IMR-90 (cell line): Measurements from ENCODE around the gene RAI1. TPM values are rescaled to one million over a fixed set of nuclear protein-coding genes. Genes with fewer than 3 reads are reported as not detected.

Source experiments
- ATAC-seq: fragments of 200-7000 bp; cut with Tn5 transposase; 2 replicates; pipeline ENCODE4 v1.9.1; 2020; ENCODE audit warnings: low read depth, mild to moderate bottlenecking, moderate library complexity
- BruUV-seq: library from RNA; stranded (reverse); fragments of 400-500 nt; replicated peaks from 2 replicates; lab custom pipeline; 2021; lab: Mats Ljungman, UMichigan
- CTCF ChIA-PET: fragments of 300-600 bp; formaldehyde crosslinking; extraction: SDS; loops from one replicate; lab custom pipeline; 2021; ENCODE audit warnings: antibody characterized with exemption; lab: Yijun Ruan, JAX
- POLR2A ChIA-PET: fragments of 300-600 bp; sonication (Branson Sonifier 250); formaldehyde crosslinking; loops from one replicate; lab custom pipeline; 2022; ENCODE audit warnings: antibody characterized with exemption; ENCODE audit not compliant: unreplicated experiment; lab: Charles Lee
- DNase-seq: peaks from one replicate; pipeline ENCODE4 v3.0.0; 2013
- H2AFZ ChIP-seq: replicated peaks from 2 replicates; pipeline ENCODE3; 2013; ENCODE audit warnings: low read length, mild to moderate bottlenecking; ENCODE audit not compliant: poor library complexity
- H2AK5ac ChIP-seq: 2 replicates; pipeline ENCODE4 v1.6.1; 2013; ENCODE audit warnings: low read depth, low read length, inconsistent platforms
- H2AK9ac ChIP-seq: replicated peaks from 2 replicates; pipeline ENCODE3; 2013; ENCODE audit warnings: mild to moderate bottlenecking, low read depth, low read length, moderate library complexity; ENCODE audit not compliant: poor library complexity
- H2BK120ac ChIP-seq: 2 replicates; pipeline ENCODE4 v1.6.1; 2013; ENCODE audit warnings: low read depth, low read length, inconsistent platforms
- H2BK15ac ChIP-seq: 3 replicates; pipeline ENCODE4 v1.6.1; 2013; ENCODE audit warnings: low read depth, low read length, inconsistent platforms
- H2BK20ac ChIP-seq: 2 replicates; pipeline ENCODE4 v1.6.1; 2013; ENCODE audit warnings: low read depth, mild to moderate bottlenecking, inconsistent platforms, low read length, moderate library complexity
- H2BK5ac ChIP-seq: 2 replicates; pipeline ENCODE4 v1.6.1; 2013; ENCODE audit warnings: mild to moderate bottlenecking, low read depth, low read length, inconsistent platforms; ENCODE audit not compliant: poor library complexity, severe bottlenecking
- H3K14ac ChIP-seq: replicated peaks from 2 replicates; pipeline ENCODE4 v1.6.1; 2013; ENCODE audit warnings: low read depth, low read length, inconsistent platforms
- H3K18ac ChIP-seq: 2 replicates; pipeline ENCODE4 v1.6.1; 2013; ENCODE audit warnings: low read depth, low read length, control low read depth
- H3K23ac ChIP-seq: 2 replicates; pipeline ENCODE4 v1.6.1; 2013; ENCODE audit warnings: low read depth, low read length, inconsistent platforms
- H3K27ac ChIP-seq: 2 replicates; pipeline ENCODE4 v1.5.1; 2013; ENCODE audit warnings: mild to moderate bottlenecking, control low read depth, low read length; ENCODE audit not compliant: insufficient read depth
- H3K27me3 ChIP-seq: 2 replicates; pipeline ENCODE4 v1.6.1; 2013; ENCODE audit warnings: low read length; ENCODE audit not compliant: control insufficient read depth, insufficient read depth
- H3K36me3 ChIP-seq: 2 replicates; pipeline ENCODE4 v1.6.1; 2013; ENCODE audit warnings: low read length, mixed read lengths; ENCODE audit not compliant: control insufficient read depth, insufficient read depth
- H3K4ac ChIP-seq: 2 replicates; pipeline ENCODE4 v1.6.1; 2013; ENCODE audit warnings: low read depth, low read length, inconsistent platforms
- H3K4me1 ChIP-seq: 2 replicates; pipeline ENCODE4 v1.6.1; 2013; ENCODE audit warnings: low read length, mixed read lengths; ENCODE audit not compliant: control insufficient read depth, insufficient read depth
- H3K4me2 ChIP-seq: 2 replicates; pipeline ENCODE4 v1.6.1; 2013; ENCODE audit warnings: low read depth, mild to moderate bottlenecking, control low read depth, low read length, moderate library complexity
- H3K4me3 ChIP-seq: 2 replicates; pipeline ENCODE4 v1.5.1; 2013; ENCODE audit warnings: low read depth, mild to moderate bottlenecking, control low read depth, low read length, moderate library complexity; ENCODE audit not compliant: insufficient read depth
- H3K56ac ChIP-seq: 2 replicates; pipeline ENCODE4 v1.6.1; 2013; ENCODE audit warnings: low read length, inconsistent platforms; ENCODE audit not compliant: insufficient read depth; ENCODE audit errors: extremely low read depth
- H3K79me1 ChIP-seq, 2 experiments: 2 replicates each; pipeline ENCODE4 v1.6.1; 2013; ENCODE audit warnings: low read length in 2 of 2, inconsistent platforms in 1 of 2, low read depth in 1 of 2
- H3K9ac ChIP-seq: 2 replicates; pipeline ENCODE4 v1.6.1; 2013; ENCODE audit warnings: low read depth, low read length, control low read depth
- H3K9me1 ChIP-seq: 2 replicates; pipeline ENCODE4 v1.6.1; 2013; ENCODE audit warnings: low read length, inconsistent platforms; ENCODE audit not compliant: insufficient read depth
- H3K9me3 ChIP-seq: 2 replicates; pipeline ENCODE4 v1.6.1; 2013; ENCODE audit warnings: low read length; ENCODE audit not compliant: control insufficient read depth, insufficient read depth
- H4K20me1 ChIP-seq: 2 replicates; pipeline ENCODE4 v1.6.1; 2013; ENCODE audit warnings: low read length, inconsistent platforms; ENCODE audit not compliant: insufficient read depth
- H4K5ac ChIP-seq: 2 replicates; pipeline ENCODE4 v1.6.1; 2013; ENCODE audit warnings: mild to moderate bottlenecking, low read depth, low read length, control low read depth
- H4K8ac ChIP-seq, 2 experiments: 2 replicates each; pipeline ENCODE4 v1.6.1; 2013; ENCODE audit warnings: low read depth in 2 of 2, low read length in 2 of 2, control low read depth in 1 of 2, inconsistent platforms in 1 of 2
- H4K91ac ChIP-seq: 2 replicates; pipeline ENCODE4 v1.6.1; 2013; ENCODE audit warnings: low read depth, low read length, inconsistent platforms; ENCODE audit not compliant: insufficient read depth
- CHD1 ChIP-seq: IDR thresholded peaks from 2 replicates; pipeline ENCODE4 v1.6.1; 2012; ENCODE audit warnings: low read depth, low read length, improper control_type of control experiment
- MAZ ChIP-seq: IDR thresholded peaks from 2 replicates; pipeline ENCODE4 v1.6.1; 2012; ENCODE audit warnings: low read depth, mild to moderate bottlenecking, low read length, improper control_type of control experiment, moderate library complexity, borderline replicate concordance
- WGBS, 2 experiments: methylation state at CpG; one replicate each; pipeline versions ENCODE4 v1.1.5 to v1.1.7; 2013; ENCODE audit warnings: missing lambda C conversion rate in 2 of 2; ENCODE audit not compliant: insufficient read length in 1 of 2; ENCODE audit errors: extremely low coverage in 2 of 2; 5-methylcytosine and 5-hydroxymethylcytosine counted together
- dilution Hi-C: fragments of 300-500 bp; cut with HindIII; formaldehyde crosslinking; loops from one replicate; pipeline ENCODE4 v1.14.3; 2018; ENCODE audit warnings: low sequenced_read_pairs; ENCODE audit not compliant: unreplicated experiment
- in situ Hi-C: fragments of 300-500 bp; cut with MboI; formaldehyde crosslinking; loops from 3 replicates; pipeline ENCODE4 v1.14.3; 2019; ENCODE audit warnings: low sequenced_read_pairs, inconsistent platforms, mixed read lengths
- intact Hi-C: fragments of 100-400 bp; cut with micrococcal nuclease; formaldehyde crosslinking; loops from 2 replicates; pipeline ENCODE4 v1.10.0; 2022
- polyA plus RNA-seq, 3 experiments: library from polyadenylated mRNA; depleted of rRNA; stranded (reverse); fragments of >200 nt; gene quantifications; 2 replicates each; pipeline ENCODE4 v1.2.3, GENCODE V29; 2012; ENCODE audit warnings: low replicate concordance in 1 of 3
- total RNA-seq: library from RNA; depleted of rRNA; stranded (reverse); fragments of >200 nt; gene quantifications from 2 replicates; pipeline ENCODE4 v1.2.3, GENCODE V29; 2012

The RAI1 gene
- total and polyA plus RNA-seq, 2 of the 4 experiments (the other 2 are of a cell fraction), result 1.8 to 10.5 TPM

DNA sequence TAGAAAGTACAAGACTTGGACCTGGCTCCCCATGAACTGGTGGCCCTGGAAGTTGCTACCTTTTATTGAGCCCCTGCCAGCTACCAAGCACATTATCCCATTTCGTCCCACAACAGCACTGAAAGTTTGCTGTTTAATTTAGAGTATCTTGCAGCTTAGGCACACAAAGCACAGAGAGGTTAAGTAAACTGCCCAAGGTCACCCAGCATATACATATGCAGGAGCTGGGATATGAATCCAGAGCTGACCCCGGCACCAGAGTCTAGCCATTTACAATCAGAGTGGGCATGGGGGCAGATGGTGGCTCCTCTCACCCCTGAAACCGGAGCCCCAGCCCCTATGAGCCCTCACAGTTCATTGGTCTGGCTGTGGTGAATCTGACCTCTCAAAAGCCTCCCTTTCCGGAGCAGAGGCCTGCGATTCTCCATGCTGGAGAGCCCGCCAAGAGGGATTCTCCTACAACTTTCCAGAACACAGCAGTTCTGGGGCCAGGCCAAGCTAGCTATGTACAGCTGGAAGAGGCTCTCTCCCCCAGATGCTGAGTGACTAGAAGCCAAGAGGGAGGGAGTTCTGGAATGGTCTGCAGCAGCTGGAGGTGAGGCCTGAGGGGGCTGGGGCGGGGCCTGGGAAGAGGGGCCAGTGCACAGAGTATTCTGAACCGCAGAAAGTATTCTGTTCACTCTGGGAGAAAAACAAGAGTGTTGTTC is 97.2 kb downstream of the RAI1 start:
- H3K9me1 ChIP-seq, result peaks cover 2% of the 10 kb centered on the region; the same call in 1 of the 2 replicates
- ChIA-PET POLR2A (no interaction called here), CTCF (no interaction called here)
- H4K20me1 ChIP-seq, result peaks cover 93% of the 10 kb centered on the region
- H3K79me1 ChIP-seq, result peaks cover 21 to 85% of the 10 kb centered on the region in 2 experiments
- no peaks in the 10 kb centered on the region for H3K27me3 ChIP-seq
- no peak overlapping the region for H2AFZ ChIP-seq
- H3K14ac ChIP-seq, result no peak overlapping the region
- H2BK5ac ChIP-seq, result no peak overlapping the region
- intact Hi-C loops, result no loop called here
- no peak overlapping the region for H2AK9ac ChIP-seq
- peak overlapping the region; percentile 4; the same call in 1 of the 2 replicates for H3K27ac ChIP-seq
- 9% methylated on average over 1 of the region's 8 CpGs; no CpG with 5 or more reads in 1 of the 2 experiments for WGBS, 2 experiments
- in situ Hi-C loops, result no loop called here
- H3K4me1 ChIP-seq, result peaks cover 34% of the 10 kb centered on the region
- no TSS peak for BruUV-seq
- no peak overlapping the region for H3K4ac ChIP-seq
- no peak overlapping the region for H3K56ac ChIP-seq
- H2AK5ac ChIP-seq, result no peak overlapping the region
- no peak overlapping the region for H2BK15ac ChIP-seq
- ATAC-seq (peak; percentile 38), DNase-seq (peak; percentile 81)
- no peak overlapping the region for H3K4me3 ChIP-seq
- H2BK120ac ChIP-seq, result no peak overlapping the region
- H3K18ac ChIP-seq, result no peak overlapping the region
- no peak for TF ChIP-seq CHD1
- peak; percentile 50; the same call in 1 of the 2 replicates for TF ChIP-seq MAZ
- no peak overlapping the region for H3K23ac ChIP-seq
- H3K36me3 ChIP-seq, result peaks cover 2% of the 10 kb centered on the region; the same call in 1 of the 2 replicates
- H3K4me2 ChIP-seq, result no peak overlapping the region
- H4K91ac ChIP-seq, result no peak overlapping the region
- dilution Hi-C loops, result no loop called here
- no peak overlapping the region for H2BK20ac ChIP-seq
- no peak overlapping the region for H4K5ac ChIP-seq
- H3K9me3 ChIP-seq, result no peaks in the 10 kb centered on the region
- H3K9ac ChIP-seq, result no peak overlapping the region
- H4K8ac ChIP-seq, result no peak overlapping the region
